SK-N-DZ (cell line): ENCODE measurements around the gene HCRTR1.
"Not testable (repeated sequence)": the region's sequence is repeated elsewhere in the genome, so short reads cannot be mapped to it uniquely, and the experiment has no call there.

Experiments used
- DNase-seq: peaks from one replicate; pipeline ENCODE4 v3.0.0-alpha.2; 2015; ENCODE audit warnings: low spot score

The HCRTR1 gene

DNA sequence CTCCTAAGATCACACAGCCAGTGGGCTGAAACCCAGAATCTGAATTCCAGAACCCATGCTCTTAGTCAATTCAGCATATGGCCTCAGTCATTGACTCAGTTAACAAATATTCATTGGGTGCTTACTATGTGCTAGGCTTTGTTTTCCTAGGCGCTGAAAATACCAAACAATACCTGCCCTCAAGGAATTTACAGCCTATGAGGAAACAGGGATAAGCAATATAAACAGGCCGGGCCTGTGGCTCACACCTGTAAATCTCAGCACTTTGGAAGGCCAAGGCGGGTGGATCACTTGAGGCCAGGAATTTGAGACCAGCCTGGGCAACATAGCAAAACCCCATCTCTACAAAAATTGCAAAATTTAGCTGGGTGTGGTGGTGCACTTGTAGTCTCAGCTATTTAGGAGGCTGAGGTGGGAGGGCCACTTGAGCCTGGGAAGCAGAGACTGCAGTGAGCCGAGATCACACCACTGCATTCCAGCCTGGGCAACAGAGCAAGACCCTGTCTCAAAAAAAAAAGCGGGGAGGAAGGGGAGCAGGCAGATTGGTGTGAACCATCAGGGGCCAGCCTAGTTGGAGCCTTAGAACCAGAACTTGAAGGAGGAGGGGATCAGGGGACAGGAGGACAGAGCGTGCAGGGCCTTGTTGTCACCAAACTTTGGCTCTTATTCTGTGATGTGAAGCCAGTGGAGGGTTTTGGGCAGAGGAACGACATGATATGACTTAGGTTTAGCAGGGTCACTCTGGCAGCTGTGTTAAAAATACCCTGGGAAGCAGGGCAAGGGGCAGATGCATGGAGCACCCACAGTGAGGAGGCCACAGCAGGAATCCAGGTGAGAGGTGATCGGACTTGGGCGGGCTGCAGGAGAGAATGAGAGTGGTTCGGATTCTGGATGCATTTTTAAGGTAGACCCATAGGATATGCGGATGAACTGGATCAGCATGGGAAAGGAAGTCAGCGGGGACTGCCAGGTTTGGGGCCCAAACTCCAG, 35.4 kb upstream of the HCRTR1 start:
- DNase-seq = no peak

DNA sequence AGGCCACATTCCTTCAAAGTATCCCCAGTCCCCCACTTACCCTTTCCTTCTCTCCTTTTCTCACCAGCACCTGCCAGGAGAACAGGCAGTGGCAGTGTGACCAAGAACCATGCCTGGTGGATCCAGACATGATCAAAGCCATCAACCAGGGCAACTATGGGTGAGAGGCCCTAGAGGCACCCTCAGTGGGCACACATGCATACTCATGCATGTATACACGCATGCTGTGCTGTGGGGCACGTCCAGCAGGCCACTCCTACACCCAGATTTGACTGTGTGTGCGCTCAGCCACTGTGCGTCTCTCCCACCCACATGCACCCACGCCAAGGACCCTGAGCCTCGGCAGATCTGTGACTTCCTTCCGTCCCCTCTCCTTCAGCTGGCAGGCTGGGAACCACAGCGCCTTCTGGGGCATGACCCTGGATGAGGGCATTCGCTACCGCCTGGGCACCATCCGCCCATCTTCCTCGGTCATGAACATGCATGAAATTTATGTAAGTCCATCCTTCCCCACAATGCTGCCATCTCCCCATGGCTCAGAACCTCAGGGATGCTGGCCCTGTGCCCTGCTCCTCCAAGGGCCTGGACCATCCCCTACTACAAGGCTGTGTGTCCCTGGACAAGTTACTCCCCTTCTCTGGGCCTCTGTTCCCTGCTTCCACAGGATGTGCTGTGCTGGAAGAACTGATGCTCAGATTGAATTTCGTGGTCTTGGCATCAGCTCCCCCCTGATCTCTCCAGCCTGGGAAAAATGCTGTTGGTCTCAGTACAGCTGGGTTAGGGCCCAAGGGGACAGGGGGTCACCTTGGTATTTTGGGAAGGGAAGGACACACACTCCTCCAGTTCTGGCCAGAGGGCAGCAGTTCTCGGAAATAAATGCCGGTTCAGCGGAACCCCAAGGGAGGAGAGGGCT, 34.2 kb upstream of the HCRTR1 start:
- DNase-seq = no peak

DNA sequence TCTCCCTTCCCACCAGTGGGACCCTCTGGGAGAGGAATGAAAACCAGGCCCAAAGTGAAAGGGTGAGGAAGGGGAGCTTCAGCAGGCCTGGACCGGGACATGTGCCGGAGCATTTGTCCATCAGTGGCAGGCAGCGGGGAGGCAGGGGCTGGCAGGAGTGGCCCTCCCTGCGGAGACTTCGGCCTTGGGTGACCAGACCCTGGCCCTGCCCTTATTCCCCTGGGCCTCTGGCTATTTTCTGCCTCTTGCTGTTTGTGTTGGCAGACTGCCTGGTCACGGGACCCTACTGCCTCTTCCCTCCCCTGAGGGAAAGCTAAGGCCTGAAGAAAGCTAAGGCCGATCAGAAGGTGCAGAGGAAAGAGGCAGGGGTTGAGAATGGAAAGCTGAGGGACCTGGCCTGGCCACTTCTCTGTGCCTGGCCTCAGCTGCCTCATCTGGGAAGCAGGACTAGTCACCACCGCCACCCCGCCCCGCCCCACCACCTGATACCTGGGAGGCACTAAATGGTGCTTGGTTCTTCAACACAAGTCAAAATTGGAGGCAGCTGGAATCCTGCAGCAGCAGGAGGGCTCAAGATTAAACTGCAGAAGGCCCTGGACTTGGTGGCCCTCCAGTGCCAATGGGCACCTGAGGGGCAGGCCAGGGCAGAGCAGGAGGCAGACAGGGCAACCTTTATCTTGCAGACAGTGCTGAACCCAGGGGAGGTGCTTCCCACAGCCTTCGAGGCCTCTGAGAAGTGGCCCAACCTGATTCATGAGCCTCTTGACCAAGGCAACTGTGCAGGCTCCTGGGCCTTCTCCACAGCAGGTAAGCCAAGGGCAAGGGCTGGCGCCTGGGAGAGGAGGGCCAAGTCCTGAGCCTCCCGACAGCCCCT, 33.3 kb upstream of the HCRTR1 start:
- no peak for DNase-seq

DNA sequence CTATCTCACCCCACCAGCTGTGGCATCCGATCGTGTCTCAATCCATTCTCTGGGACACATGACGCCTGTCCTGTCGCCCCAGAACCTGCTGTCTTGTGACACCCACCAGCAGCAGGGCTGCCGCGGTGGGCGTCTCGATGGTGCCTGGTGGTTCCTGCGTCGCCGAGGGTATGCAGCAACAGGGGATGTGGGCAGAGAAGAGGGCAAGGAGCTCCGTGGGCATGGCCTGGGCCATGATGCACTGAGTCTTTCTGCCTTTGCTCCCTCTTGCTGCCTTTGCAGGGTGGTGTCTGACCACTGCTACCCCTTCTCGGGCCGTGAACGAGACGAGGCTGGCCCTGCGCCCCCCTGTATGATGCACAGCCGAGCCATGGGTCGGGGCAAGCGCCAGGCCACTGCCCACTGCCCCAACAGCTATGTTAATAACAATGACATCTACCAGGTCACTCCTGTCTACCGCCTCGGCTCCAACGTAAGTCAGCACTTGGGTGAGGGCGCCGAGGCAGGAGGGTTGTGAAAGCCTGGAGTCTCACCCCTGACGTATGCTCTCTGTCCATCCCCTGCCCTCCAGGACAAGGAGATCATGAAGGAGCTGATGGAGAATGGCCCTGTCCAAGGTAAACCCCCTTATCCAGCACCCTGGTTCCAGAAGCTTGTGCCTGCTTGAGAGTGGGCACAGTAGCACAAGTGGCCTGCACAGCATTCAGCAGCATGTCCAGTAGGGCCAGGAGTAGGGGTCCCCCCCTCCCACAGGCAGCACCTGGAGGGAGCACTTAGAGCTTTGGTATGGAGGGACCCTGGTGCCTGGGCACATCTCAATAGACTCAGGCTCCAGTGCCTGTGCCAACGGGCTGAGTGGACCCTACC, 32.4 kb upstream of the HCRTR1 start:
- DNase-seq = no peak

DNA sequence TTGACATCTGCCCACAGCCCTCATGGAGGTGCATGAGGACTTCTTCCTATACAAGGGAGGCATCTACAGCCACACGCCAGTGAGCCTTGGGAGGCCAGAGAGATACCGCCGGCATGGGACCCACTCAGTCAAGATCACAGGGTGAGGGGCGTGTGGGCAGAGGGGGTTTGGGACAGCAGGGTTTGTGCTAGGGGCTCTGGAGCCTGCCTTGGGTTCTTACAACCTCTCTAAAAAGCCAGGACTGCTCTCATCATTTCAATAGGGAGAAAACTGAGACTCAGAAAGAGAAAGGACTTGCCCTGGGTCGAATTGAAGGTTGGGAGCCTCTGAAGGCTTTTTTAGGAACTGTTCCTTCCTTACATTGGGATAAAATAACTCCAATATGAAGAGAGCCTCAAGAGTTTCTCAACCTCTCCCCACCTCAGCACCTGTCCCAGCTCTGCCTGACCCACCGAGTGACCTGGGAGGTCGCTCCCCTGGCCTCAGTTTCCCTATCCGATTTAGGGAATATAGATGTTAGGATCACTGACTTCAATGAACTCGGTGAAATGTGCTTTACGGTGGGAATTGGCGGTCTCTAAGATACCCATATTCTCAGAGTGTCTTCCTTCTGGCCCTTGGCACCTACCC, 31.6 kb upstream of the HCRTR1 start:
- DNase-seq = no peak

DNA sequence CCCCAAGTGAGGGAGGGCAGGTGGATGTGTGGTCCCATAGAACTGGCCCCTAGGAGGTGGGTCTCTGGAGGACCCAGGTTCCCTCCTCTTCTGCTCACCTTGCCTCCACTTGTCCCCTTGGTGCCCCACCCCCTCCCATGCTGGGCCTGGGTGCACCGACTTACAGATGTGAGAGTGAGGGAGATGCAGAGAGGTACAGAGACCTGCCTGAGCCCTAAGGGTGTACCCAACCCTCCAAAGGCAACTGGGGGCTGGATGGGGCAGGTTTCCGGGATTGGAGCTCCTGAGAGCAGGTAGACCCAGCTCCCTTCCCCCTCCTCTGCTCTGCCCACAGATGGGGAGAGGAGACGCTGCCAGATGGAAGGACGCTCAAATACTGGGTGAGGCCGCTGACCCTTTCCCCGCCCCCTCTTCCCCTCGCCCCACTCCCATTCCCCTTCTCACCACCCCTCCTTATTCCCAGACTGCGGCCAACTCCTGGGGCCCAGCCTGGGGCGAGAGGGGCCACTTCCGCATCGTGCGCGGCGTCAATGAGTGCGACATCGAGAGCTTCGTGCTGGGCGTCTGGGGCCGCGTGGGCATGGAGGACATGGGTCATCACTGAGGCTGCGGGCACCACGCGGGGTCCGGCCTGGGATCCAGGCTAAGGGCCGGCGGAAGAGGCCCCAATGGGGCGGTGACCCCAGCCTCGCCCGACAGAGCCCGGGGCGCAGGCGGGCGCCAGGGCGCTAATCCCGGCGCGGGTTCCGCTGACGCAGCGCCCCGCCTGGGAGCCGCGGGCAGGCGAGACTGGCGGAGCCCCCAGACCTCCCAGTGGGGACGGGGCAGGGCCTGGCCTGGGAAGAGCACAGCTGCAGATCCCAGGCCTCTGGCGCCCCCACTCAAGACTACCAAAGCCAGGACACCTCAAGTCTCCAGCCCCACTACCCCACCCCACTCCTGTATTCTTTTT, 30.8 kb upstream of the HCRTR1 start:
- no peak for DNase-seq

DNA sequence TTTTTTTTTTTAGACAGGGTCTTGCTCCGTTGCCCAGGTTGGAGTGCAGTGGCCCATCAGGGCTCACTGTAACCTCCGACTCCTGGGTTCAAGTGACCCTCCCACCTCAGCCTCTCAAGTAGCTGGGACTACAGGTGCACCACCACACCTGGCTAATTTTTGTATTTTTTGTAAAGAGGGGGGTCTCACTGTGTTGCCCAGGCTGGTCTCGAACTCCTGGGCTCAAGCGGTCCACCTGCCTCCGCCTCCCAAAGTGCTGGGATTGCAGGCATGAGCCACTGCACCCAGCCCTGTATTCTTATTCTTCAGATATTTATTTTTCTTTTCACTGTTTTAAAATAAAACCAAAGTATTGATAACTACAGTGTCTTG, 30.2 kb upstream of the HCRTR1 start:
- not testable (repeated sequence) for DNase-seq

DNA sequence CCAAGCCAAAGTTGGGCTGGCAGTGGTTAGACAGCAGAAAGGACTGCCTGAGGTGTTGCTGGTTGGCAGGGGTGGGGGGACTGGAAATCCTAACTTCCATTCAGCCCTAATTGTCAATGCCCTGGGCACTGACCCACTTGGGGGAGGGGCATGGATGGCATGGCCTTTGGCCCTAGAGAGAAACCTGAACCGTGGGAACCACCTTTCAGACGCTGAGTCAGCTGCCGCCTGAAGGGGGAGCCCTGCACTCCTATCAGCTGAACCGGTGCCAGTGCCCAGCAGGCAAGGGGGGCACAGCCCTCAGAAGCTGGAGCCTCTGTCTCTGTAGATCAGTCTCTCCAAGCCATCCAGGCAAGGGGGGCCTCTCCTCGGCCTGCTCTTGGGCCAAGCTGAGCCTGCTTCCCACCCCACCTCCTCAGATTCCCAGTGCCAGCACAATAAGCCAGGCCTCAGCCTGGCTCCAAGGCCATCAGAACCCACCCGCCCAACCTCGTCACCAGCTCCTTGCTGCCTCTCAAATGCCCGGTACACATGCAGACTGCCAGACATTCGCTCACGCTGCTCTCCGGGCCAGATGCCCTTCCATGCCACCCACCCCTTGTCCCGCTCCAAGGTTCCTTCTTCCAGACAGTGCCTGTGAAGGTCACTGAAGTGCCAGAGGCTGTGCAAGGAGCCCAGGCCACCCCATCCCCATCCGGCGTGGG, 29.6 kb upstream of the HCRTR1 start:
- peak; percentile 12 for DNase-seq

DNA sequence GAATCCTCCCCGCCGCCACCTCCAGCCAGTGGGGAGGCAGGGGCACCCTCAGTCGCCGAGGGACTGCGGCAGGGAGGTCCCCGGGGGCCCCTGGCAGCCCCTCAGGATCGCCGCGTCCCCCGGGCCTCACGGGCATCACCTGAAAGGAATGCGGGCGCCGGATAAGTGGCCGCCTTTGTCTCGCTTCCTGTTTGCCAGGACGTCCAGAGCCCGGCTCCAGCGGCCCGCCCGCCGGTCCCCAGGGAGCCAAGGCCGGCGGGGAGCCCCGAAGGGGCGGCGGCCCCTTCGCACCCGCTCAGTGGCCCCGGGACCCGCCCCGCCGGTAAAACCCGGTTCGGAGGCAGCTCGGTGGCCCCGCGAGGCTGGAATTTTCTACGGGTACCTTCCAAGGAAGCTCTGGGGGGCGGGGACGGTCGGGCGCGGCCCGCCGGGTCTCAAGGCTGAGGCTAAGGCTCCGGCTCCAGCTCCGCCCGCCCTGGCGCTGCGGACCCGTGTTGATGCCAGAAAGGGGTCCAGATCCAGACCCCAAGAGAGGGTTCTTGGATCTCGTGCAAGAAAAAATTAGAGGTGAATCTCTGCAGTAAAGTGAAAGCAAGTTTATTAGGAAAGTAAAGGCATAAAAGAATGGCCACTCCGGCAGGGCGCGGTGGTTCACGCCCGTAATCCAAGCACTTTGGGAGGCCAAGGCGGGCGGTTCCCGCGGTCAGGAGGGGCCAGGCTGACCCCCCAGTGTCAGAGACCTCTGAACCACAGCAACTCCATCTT, 28.6 kb upstream of the HCRTR1 start:
- DNase-seq = no peak

DNA sequence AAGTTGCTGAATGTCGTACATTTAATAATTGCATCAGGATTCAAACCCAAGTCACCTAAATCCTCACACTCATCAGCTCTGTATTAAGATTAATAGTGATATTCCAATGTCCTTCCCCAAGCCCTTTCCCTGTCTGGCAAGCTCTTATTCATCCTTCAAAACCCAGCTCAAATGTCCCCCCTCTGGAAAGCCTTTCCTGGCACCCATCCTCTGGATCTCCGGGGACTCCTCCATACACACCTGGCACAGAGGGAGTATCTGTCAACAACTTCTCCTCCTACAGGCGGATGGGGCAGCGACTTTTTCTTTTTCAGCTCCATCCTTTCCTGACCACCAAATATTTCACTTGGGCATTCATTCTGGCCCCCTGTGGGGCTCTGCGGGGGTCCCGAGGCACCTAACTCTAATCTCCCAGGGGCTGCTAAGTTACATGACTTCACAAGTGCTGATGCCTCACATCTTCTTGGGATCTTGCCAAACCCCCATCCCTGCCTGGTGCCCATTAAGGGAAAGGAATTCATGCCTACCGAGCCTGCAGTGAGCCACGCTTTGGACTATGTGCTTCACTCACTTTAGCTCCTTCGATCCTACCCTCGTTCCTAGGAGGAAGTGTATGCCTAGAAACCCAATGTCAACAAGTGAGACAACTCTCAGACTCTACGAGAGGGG, 25.9 kb upstream of the HCRTR1 start:
- DNase-seq = no peak

DNA sequence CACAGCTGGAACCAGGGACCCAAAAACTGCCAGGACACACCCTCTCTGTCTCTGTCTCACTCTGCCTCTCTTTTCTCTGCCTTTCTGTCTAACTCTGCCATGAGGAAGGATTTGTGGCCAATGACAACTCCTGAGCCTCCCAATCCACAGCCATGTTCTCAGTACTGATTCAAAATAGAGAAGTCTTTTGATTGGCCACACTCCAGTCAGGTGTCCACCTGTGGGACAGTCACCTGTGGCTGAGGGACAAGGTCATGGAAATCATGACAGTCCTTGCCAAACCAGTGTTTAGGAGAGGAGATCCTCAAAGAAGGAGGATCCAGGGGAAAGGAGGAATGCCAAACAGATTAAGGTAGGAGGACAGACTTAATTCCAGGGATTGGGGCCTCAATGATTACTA, 25.4 kb upstream of the HCRTR1 start:
- no peak for DNase-seq

DNA sequence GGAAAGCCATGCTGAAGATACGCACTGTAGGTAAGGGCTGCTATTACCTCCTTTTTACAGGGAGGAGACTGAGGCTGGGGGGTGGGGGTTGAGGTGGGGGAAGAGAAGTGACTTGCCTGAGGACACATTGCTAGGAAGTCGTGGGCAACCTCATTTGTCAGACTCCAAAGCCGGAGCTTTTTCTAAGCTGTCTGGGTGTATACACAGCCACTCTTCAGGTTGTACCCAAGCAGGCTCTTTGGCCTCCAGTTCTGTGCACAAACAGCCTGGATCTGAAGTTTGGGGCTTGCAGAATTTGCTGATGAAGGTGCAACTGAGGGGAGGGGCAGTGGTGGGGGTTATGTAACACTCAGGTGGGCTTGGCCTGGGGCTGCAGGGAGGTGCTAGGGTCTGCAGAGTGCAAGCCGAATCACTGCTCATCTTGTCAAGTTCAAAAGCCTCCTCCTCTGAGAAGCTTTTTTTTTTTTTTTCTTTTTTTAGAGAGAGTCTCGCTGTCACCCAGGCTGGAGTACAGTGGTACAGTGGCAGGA, 24.3 kb upstream of the HCRTR1 start:
- DNase-seq = no peak

DNA sequence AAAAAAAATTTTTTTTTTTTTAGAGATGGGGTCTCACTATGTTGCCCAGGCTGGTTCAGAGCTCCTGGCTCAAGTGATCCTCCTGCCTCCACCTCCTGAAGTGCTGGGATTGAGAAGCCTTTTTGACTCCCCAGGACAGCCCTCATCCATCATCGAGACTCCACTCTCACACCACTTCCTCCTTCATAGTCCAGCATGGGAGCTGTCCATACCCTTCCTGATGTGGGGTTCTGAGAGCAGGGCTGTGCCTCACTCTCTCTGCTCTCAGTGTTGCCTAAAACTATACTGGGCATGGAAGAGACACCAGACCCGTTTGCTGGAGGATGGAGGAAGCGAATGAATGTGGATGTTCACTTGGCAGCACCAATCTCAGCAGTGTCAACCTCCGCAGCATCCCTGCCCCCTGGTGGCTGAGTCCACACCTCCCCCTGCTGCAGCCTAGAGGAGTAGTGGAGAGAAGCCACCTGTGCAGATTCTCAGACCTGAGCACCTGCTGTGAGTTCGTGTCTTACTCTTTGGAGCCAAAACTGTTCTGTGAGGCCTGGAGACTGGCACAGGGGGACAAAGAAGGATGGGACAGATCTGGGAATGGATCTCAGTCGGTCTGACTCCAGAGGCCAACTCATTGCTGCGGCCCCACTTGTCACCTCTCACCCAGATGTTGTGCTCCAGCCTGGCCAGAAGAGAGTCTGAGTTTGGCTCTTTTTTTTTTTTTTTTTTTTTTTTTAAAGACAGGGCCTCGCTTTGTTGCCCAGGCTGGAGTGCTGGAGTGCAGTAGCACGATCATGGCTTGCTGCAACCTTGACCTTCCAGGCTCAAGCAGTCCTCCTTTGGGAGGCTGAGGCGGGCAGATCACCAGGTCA, 23.5 kb upstream of the HCRTR1 start:
- DNase-seq = peak; percentile 47

DNA sequence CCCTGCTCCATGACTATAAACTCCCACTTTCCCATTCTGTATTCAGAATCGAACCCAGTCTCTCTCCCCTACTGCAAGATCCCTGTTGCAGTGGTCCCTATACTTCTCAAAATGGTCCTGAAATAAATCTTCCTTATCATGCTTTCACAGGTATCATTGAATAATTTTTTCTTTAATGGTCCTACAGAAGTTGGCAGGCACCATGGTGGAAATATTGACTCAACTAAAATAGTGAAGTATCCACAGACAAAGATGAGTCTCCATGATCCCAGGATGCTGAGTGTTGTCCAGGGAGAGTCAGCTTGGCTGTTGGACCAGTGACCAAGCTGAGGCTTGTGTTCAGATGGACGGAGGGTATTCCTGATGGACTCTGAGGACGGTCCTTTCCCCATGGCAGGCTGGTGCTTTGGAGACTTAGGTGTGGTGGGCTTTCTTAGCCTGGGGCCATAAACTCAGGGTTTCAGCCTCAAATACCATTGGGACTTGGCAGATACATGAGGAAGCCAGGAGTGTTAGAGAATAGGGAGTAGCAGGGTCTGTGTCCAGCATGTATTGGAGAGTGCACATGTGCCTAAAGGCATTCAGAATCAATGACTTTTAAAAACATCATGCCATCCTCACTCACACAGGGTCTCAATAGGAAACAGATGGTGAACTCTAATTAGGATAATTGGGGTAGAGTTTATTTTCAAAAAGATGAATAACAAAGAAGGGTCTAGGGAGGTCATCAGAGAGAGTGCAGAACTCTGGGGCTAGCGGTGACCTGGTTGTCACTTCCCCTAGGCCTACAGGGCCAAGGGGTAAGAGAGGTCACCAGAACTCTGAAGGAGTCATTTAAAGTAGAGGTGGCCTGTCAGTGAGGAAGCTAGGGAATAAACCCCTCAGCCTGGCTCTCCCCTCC, 21.4 kb upstream of the HCRTR1 start:
- no peak for DNase-seq

DNA sequence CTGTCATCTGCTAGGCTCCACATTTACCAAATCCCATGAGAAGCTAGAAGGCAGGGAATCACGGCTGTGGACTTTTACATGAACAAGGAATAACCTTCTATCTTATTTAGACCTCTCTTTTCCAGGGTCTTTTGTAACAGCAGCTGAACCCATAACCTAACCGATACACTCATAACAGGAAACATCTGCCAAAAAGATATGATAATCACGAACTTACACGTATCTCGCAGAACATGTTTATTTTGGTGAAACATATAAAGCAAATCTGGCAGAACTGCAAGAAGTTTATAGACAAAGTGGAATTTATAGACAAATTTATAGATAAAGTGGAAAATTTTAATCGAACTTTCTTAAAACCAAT, 20.8 kb upstream of the HCRTR1 start:
- DNase-seq = no peak
